DND-41 (cell line): Measurements from ENCODE around the gene LSMEM2.

Source experiments
- CTCF ChIP-seq: IDR thresholded peaks from 2 replicates; pipeline ENCODE4 v1.5.1; 2012; ENCODE audit warnings: borderline replicate concordance, low read length, moderate library complexity, mild to moderate bottlenecking; ENCODE audit not compliant: poor library complexity, severe bottlenecking; ENCODE audit errors: extremely low read depth
- EZH2 ChIP-seq: IDR thresholded peaks from 3 replicates; pipeline ENCODE4 v1.6.1; 2012; ENCODE audit warnings: borderline replicate concordance, low read depth, mild to moderate bottlenecking, moderate library complexity, low read length, inconsistent platforms; ENCODE audit not compliant: severe bottlenecking

DNA sequence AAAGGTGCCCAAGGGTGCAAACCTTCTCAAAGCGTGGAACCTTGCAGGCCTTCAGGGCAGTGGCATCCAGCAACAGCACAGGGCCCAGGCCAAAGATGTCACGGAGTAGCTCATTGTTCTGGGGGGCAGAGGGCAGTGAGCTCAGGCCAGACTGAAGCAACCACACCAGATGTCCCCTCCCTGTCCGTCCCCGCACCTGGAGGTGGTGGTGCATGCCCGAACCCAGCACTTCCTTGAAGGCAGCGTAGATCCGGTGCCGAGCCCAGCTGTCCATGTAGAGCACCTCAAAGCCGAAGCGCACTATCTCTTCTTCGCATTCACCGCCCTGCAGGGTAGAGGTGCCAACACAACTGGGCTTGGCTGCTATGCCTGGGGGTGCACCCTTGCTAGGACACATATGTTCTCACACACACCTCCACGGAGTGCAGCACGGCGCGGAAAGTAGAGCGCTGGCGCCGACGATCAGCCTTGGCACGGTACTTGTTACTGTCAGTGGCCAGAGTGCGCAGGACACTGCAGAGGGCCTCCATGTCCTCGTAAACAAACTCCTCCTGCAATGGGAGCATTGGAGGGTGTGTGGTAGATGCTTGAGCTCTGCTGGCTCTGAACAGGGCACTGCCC lies 9.6 kb downstream of the LSMEM2 start:
- TF ChIP-seq CTCF (no peak), EZH2 (no peak)
